ENCODE data around the gene MLLT10. TPM values are rescaled to one million over a fixed set of nuclear protein-coding genes. Genes with fewer than 3 reads are reported as not detected.

Gene MLLT10
- total RNA-seq, 1 experiment from 2014 or later = 72.3 TPM

GRCh38 chr10:21746118-21746517 is 212.1 kb downstream of the MLLT10 start:
- no peak overlapping the region for H4K5ac ChIP-seq (ENCODE audit: insufficient read length, low read depth, low read length)
- no peak overlapping the region for H3K27ac ChIP-seq (ENCODE audit: insufficient read length, low read depth, low read length)
- no peak overlapping the region for H2BK15ac ChIP-seq (ENCODE audit: low read depth, low read length)
- no peak overlapping the region for H3K18ac ChIP-seq (ENCODE audit: insufficient read length, low read depth, low read length)
- peaks cover 6% of the 10 kb centered on the region; the same call in 1 of the 2 replicates for H3K4me1 ChIP-seq (ENCODE audit: insufficient read depth, low read length)
- no peak overlapping the region for H2BK5ac ChIP-seq (ENCODE audit: insufficient read length, low read length)
- no peak overlapping the region for H2BK12ac ChIP-seq (ENCODE audit: insufficient read length, low read depth, low read length)
- H3K4me3 Mint-ChIP-seq = no peak overlapping the region
- no peak for DNase-seq
- no peaks in the 10 kb centered on the region for H3K9me3 ChIP-seq (ENCODE audit: control insufficient read depth, low read depth, low read length)
- no peak overlapping the region for H3K56ac ChIP-seq (ENCODE audit: insufficient read length, low read depth, low read length)
- no peaks in the 10 kb centered on the region; the same call in 1 of the 2 replicates for H3K79me2 ChIP-seq (ENCODE audit: insufficient read depth, low read length)
- no peaks in the 10 kb centered on the region for H3K27me3 ChIP-seq (ENCODE audit: insufficient read depth, low read length)
- H3K4me2 ChIP-seq (ENCODE audit: insufficient read depth, insufficient read length, low read length) = no peak overlapping the region
- H3K27me3 Mint-ChIP-seq (ENCODE audit: low read depth) = no peaks in the 10 kb centered on the region; the same call in 1 of the 2 replicates
- no peak overlapping the region for H4K91ac ChIP-seq (ENCODE audit: insufficient read length, low read depth, low read length)
- no peak overlapping the region for H3K4ac ChIP-seq (ENCODE audit: low read depth, low read length)
- no peak overlapping the region for H4K8ac ChIP-seq (replicated peaks; ENCODE audit: insufficient read length, low read depth, low read length)
- peaks cover 12 to 52% (median 41%) of the 10 kb centered on the region in 3 experiments; a peak in 6 of 7 replicates for H3K36me3 Mint-ChIP-seq (ENCODE audit: insufficient read depth in 1 of 3, low read depth in 3 of 3)
- no peak overlapping the region for H3K23ac ChIP-seq (ENCODE audit: insufficient read length, low read depth, low read length)
- no peak overlapping the region for H3K9ac ChIP-seq (ENCODE audit: extremely low read depth, insufficient read length, low read length)
- no peak overlapping the region for H2BK20ac ChIP-seq (ENCODE audit: low read depth, low read length, poor library complexity, severe bottlenecking)
- H3K79me1 ChIP-seq (ENCODE audit: insufficient read depth, low read depth, low read length, poor library complexity, severe bottlenecking) = no peaks in the 10 kb centered on the region
- H3K27ac Mint-ChIP-seq = peak overlapping the region in 2 of 3 experiments; percentile 6 to 77; a peak in 4 of 7 replicates
- H3K23me2 ChIP-seq (ENCODE audit: insufficient read length, low read depth, low read length, poor library complexity, severe bottlenecking) = no peaks in the 10 kb centered on the region
- H2AFZ ChIP-seq (ENCODE audit: low read length) = no peak overlapping the region
- no peaks in the 10 kb centered on the region for H4K20me1 ChIP-seq (ENCODE audit: control insufficient read depth, insufficient read depth, insufficient read length)
- no peaks in the 10 kb centered on the region for H3K9me3 Mint-ChIP-seq
- H3K14ac ChIP-seq (ENCODE audit: insufficient read depth, low read length) = no peak overlapping the region
- no peak overlapping the region for H2AK5ac ChIP-seq (ENCODE audit: insufficient read length, low read length)
- peaks cover 53 to 57% of the 10 kb centered on the region in 2 experiments for H3K4me1 Mint-ChIP-seq
- H2BK120ac ChIP-seq (ENCODE audit: low read depth, low read length, poor library complexity, severe bottlenecking) = no peak overlapping the region
- TF ChIP-seq CTCF (conservative IDR thresholded peaks at IDR 0.05) = no peak
- no peak overlapping the region for H3T11ph ChIP-seq (ENCODE audit: low read length)
- WGBS (ENCODE audit: extremely low coverage, insufficient read length, low lambda C conversion rate) = no CpG with 5 or more reads among the region's 6 CpGs
